Measurements from ENCODE around the gene FOXP3.

DNA sequence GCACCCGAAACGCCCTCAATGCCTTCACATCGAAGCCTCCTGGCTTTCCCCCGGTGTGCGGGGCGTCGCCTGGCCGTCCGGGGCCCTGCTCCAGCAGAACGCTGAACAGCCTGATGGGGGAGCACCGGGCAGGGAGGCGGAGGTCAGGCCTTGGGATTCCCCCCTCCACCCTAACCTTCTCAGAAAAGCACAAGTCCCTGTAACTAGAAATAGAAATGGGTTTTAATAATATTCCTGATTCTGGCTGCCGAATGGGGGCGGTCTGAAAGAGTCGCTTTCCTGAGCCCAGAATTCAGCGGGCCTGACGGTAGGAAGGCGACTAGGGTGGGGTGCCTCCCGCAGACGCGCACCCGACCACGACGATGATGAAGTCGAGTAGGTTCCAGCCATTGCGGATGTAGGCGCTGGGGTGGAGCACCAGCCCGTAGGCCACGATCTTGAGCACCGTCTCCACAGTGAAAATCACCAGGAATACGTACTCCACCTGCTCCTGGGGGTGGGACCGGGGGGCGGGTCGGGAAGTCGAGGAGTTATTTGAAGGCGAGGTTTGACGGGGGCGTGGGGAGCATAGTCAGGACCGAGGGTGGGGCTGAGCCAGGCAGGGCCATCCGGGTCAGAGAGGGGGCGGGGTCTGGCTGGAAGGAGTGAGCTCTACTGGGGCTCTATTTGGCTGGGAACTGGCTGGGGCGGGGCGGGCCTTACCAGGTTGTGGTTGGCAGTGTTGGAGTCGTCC lies 33.8 kb downstream of the FOXP3 start:
- TF ChIP-seq MXI1 (IDR thresholded peaks at IDR 0.05; ENCODE audit: borderline replicate concordance, low read depth, low read length), result no peak
- TF ChIP-seq, protein P1, sequence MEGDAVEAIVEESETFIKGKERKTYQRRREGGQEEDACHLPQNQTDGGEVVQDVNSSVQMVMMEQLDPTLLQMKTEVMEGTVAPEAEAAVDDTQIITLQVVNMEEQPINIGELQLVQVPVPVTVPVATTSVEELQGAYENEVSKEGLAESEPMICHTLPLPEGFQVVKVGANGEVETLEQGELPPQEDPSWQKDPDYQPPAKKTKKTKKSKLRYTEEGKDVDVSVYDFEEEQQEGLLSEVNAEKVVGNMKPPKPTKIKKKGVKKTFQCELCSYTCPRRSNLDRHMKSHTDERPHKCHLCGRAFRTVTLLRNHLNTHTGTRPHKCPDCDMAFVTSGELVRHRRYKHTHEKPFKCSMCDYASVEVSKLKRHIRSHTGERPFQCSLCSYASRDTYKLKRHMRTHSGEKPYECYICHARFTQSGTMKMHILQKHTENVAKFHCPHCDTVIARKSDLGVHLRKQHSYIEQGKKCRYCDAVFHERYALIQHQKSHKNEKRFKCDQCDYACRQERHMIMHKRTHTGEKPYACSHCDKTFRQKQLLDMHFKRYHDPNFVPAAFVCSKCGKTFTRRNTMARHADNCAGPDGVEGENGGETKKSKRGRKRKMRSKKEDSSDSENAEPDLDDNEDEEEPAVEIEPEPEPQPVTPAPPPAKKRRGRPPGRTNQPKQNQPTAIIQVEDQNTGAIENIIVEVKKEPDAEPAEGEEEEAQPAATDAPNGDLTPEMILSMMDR (conservative IDR thresholded peaks at IDR 0.05; ENCODE audit: low read depth, low read length), result no peak
